Measurements from ENCODE around the gene NINJ1. TPM values are rescaled to one million over a fixed set of nuclear protein-coding genes. Genes with fewer than 3 reads are reported as not detected.
A peak's percentile ranks its signal among the peaks of the same experiment; 100 is the strongest.

Gene NINJ1
- total RNA-seq, 1 experiment from 2014 or later = 71.0 TPM

DNA sequence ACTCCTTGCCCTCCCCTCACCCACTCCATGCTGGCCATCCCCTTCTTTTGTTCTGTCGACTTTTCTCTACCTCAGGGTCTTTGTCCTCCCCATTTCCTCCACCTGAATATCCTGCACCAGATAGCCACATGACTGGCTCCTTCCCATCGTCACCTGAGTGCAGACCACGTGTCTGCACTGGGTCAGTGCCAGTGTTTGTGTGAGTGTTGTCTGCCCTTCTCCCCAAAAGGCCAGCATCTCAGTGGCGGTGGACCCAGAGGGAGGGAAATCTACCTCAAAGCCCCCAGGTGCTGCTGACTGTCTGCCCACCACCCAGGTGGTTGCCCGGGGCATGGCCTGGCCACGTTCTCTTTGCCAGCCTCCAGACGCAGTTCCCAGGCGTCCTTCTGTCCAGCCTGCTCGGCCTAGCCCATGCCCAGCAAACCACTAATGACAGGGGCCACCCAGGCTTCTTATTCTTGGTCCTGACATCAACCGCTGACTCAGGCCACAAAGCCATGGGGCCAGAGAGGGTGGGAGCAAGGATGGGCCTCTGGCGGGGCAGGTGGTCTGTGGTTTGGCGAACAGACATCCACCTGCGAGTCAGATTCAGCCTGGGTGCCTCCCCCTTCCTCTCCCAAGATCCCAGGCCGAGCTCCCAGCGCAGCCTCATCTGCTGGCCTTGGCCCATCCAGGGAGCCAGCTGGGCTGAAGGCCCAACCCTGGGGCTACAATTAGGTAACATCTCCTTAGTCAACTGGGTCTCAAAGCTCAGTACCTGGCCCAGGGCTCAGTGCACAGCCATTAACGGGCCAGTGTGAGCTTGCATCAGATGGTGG lies 5.5 kb upstream of the NINJ1 start:
- no peaks in the 10 kb centered on the region for H3K36me3 ChIP-seq
- H3K9me3 ChIP-seq = no peaks in the 10 kb centered on the region
- no peaks in the 10 kb centered on the region for H3K27me3 ChIP-seq
- H3K4me3 ChIP-seq = no peak overlapping the region
- peak; percentile 50 for DNase-seq

DNA sequence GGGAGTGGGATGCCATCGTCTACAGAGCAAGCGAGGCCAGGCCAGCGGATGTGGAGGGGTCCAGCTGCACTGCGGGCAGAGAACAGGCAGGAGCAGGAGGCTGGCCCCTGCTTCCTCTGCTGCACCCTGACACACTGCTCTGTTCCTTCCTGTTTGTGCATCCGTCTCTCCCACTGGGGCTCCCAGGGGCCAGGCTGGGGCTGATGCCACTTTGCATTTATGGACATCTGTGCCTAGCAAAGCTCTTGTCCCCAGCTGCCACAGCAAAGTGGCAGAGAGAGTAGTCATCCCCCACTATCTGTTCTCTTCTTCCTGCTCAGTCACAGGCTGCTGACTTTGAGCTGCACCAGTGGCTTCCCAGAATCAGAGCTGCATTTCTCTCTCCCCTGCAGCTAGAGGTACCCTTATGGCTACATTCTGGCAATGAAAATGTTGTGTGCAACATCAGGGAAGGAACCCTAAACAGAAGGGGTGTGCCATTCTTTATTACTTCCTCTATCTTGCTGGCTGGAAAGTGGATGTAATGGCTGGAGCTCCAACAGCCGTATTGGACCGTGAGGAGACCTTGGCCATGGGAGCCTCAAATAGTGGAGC lies 4.2 kb upstream of the NINJ1 start:
- Histone ChIP-seq H3K9me3 (no peaks in the 10 kb centered on the region), H3K27me3 (no peaks in the 10 kb centered on the region), H3K4me3 (no peak overlapping the region), H3K36me3 (no peaks in the 10 kb centered on the region)
- DNase-seq = no peak

DNA sequence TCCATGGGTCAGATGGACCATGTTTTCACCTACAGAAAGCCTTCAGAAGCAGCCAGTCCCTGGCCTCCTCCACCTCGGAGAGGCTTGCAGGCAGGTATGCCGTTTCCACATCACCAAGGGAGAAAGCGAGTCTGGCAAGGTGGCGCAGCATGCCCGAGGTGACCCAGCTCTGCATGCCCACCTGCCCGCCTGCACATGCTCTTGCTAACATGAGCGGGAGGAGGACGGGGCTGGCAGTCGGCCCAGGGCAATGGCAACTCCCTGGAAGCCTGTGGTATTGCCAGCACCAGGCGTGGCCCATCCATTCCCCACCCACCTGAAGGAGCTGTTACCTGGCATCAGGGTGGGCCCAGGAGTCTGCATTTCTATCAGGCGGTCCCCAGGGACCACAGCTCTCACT lies 3.3 kb upstream of the NINJ1 start:
- Histone ChIP-seq H3K27me3 (no peaks in the 10 kb centered on the region), H3K36me3 (0 out of 2 replicates have a peak, but pooled peaks cover under 1% of the 10 kb centered on the region), H3K4me3 (no peak overlapping the region), H3K9me3 (no peaks in the 10 kb centered on the region)
- DNase-seq = no peak

DNA sequence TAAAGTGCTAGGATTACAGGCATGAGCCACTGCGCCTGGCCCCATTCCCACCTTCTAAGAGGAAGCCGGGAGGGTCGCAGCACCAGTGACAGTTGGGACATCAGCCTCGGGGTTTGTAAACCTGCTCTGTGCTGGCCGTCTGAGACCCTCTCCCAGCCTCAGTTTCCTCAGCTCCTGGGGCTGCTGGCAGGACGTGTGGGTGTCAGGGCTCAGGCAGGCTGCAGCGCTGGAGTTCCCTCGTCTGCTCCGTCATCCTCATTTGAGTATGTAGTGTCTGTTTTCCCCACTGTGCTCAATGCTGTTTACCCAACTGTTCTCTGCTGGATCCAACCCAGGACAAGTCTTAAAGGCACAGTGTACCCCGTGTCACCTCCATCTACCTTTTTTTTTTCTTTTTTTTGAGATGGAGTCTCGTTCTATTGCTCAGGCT lies 2.0 kb upstream of the NINJ1 start:
- Histone ChIP-seq H3K4me3 (no peak overlapping the region), H3K27me3 (no peaks in the 10 kb centered on the region), H3K9me3 (no peaks in the 10 kb centered on the region), H3K36me3 (peaks cover 4% of the 10 kb centered on the region; the same call in 1 of the 2 replicates)
- DNase-seq = no peak

DNA sequence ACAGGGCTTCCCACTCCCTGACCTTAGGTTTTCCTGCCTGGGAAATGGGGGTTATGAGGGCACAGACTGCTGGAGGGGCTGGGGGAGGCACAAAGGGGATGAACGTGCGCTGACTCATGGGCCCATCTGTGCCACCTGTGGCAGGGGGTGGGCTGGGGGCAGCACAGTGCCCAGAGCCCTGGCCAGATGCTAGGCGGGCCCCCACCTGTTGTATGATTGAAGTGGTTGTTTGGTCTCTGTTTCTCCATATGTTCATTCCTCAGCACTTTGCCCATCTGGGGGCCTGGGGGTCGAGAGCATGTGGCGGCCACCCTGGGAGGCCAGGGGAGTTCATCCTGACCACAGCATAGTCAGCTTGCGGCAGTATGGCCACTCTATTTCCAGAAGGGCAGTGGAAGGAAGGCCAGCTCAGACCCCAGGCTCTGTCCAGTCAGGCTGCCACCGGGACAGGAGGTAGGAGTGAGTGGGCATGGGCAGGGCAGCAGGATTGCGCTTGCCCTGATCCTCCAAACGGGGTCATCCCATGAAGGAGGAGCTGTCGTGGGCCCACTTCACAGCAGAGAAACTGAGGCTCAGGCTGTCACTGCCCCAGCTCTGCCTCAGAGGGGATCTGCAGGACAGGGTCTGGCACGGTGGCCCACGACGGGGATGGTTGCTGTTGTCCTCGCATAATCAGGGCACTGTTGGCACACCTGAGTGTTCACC lies 841 bp upstream of the NINJ1 start:
- H3K9me3 ChIP-seq = no peaks in the 10 kb centered on the region
- no peak for DNase-seq
- peak overlapping the region; percentile 90 for H3K4me3 ChIP-seq
- H3K27me3 ChIP-seq = no peaks in the 10 kb centered on the region
- H3K36me3 ChIP-seq = peaks cover 5% of the 10 kb centered on the region; the same call in 1 of the 2 replicates

DNA sequence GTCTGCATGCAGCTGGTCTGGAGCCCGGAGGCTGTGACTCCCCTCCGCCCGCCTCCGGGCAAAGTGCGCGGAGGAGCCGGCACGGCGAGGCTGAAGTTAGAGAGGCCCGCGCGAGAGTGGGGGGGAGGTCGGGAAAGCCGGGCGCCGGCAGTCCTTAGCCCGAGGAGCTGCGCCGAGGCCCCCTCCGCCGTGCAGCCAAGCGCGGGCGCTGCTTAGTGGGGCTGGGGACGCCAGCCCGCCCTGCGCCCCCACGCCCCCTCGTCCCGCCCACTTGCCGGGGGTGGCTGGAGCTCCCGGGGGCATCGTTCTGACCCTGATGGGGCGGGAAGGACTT lies 403 bp downstream of the NINJ1 start:
- no peaks in the 10 kb centered on the region for H3K27me3 ChIP-seq
- peak; percentile 86 for DNase-seq
- no peaks in the 10 kb centered on the region for H3K9me3 ChIP-seq
- H3K4me3 ChIP-seq = peak overlapping the region; percentile 90
- H3K36me3 ChIP-seq = peaks cover 5% of the 10 kb centered on the region; the same call in 1 of the 2 replicates

DNA sequence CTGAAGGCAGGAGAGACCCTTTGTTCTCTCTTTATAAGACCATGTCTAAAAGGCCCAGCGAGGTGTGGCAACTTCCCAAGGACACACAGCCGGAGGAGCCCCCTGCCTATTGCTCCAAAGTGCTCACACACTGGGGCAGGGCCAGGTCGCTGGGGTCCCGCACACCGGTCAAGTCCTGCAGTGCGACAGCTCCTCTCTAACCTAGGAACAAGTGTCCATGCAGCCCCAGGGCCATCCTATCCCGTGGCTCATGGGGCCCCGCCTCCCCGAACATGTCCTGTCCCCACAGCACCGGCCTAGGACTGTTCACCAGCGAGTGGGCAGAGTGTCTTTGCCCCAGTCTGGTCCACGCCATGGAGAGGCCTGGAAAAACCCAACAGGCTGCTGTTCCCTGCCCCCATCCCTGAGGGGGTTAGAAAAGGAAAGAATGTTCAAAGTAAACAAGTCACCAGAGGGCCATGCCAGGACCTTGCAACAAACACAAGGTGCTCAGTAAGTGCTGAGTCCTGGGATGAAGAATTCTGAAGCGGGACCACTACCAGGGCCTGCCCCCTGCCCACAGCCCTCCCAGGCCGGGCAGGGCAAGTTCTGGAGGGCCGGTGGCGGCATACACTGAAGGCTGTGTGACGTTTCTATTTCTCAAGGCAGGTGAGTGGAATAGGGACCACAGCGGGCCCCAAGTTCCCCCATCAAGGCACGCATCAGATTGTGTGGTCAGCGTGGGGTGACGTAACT lies 938 bp downstream of the NINJ1 start:
- H3K36me3 ChIP-seq = peaks cover 5% of the 10 kb centered on the region; the same call in 1 of the 2 replicates
- H3K9me3 ChIP-seq = no peaks in the 10 kb centered on the region
- peak; percentile 44 for DNase-seq
- no peaks in the 10 kb centered on the region for H3K27me3 ChIP-seq
- H3K4me3 ChIP-seq = peak overlapping the region; percentile 90

DNA sequence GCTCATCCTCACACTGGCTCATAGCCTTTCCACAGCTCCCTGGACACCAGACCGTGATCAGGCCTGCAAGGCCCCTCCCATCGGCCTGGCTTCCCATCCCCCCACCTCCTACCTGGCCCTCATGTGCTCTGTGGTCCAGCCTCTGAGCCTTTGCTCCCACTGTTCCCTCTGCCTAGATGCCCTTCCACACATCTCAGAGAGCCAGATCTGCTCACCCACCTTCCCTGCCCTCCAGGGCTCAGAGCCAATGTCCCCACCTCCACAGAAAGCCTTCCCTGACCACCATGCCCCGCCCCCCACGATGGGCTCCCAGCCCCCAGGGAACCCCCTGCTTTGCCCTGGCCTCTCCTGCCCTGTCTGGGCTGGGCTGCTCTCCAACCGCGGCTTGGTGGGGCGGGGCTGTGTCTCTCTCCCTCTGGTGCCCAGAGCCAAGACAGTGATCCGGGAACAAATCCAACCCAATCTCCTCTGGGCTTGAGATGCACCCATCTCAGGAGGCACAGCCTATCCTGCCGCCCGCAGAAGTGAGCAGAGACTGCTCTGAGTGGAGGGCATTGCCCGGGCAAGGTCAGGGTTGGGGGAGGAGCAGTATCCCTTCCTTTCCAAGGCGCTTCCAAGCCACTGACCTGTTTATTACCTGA lies 1.6 kb downstream of the NINJ1 start:
- peak overlapping the region; percentile 90 for H3K4me3 ChIP-seq
- peaks cover 5% of the 10 kb centered on the region; the same call in 1 of the 2 replicates for H3K36me3 ChIP-seq
- H3K27me3 ChIP-seq = no peaks in the 10 kb centered on the region
- peak; percentile 89 for DNase-seq
- H3K9me3 ChIP-seq = no peaks in the 10 kb centered on the region

DNA sequence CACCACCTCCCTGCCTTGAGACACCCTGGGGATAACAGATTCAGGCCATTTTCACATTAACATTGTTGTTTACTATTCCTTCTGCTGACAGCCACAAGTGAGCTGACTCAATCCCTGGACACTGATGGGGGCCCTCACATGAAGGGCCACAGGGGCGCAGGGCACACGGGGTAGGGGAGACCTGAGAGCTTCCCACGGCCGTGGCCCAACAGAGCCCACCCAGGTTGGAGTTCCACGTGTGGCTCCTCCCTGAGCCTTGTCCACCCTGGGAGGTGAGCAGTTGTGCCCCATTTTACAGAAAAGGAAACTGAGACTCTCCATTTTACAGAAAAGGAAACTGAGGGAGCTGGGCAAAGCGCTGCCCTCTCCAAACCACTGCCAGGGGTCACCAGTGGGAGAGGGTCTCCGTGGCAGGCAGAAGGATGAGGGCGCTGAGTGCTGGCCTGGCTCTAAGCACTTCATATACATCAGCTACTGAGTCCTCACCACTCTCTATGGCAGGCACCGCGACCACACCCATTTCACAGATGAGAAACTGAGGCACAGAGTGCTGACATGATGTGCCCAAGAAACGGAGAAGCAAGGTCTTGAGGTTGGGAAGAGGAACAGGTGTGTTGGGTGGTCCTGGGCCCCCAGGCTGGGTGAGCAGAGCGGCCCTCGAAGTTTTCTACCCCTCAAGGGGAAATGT lies 2.3 kb downstream of the NINJ1 start:
- H3K36me3 ChIP-seq = peaks cover 5% of the 10 kb centered on the region; the same call in 1 of the 2 replicates
- no peaks in the 10 kb centered on the region for H3K27me3 ChIP-seq
- no peaks in the 10 kb centered on the region for H3K9me3 ChIP-seq
- DNase-seq = no peak
- no peak overlapping the region for H3K4me3 ChIP-seq

DNA sequence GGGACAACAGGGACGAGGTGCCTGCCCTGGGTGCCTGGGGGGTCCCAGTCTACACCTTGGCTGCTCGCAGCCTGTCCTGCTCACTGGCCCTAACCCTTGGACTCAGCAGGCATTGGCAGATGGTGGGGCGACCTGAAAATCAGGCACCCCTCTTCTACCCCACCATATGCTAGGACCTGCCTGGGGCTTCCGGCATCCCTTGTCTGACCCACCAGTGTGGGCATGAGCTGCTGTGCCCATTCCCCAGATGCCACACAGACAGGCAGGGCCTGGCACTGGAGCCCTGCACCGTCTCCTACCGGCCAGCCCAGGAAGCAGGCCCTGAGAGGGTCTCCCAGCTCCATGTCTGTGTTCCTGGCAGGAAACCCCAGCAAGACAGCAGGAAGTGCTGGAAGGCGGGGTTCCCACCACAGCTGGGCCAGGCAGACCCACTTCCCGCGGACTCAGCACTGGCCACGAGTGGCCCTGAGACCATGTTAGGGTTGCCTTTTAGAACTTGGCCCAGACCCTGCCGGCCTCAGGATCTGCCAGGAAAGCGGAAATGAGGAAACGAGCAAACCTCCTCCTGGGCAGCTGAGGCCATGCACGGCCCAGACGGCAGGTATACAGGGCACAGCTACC lies 3.1 kb downstream of the NINJ1 start:
- no peaks in the 10 kb centered on the region for H3K9me3 ChIP-seq
- H3K4me3 ChIP-seq = no peak overlapping the region
- DNase-seq = no peak
- peaks cover 5% of the 10 kb centered on the region; the same call in 1 of the 2 replicates for H3K36me3 ChIP-seq
- H3K27me3 ChIP-seq = no peaks in the 10 kb centered on the region

DNA sequence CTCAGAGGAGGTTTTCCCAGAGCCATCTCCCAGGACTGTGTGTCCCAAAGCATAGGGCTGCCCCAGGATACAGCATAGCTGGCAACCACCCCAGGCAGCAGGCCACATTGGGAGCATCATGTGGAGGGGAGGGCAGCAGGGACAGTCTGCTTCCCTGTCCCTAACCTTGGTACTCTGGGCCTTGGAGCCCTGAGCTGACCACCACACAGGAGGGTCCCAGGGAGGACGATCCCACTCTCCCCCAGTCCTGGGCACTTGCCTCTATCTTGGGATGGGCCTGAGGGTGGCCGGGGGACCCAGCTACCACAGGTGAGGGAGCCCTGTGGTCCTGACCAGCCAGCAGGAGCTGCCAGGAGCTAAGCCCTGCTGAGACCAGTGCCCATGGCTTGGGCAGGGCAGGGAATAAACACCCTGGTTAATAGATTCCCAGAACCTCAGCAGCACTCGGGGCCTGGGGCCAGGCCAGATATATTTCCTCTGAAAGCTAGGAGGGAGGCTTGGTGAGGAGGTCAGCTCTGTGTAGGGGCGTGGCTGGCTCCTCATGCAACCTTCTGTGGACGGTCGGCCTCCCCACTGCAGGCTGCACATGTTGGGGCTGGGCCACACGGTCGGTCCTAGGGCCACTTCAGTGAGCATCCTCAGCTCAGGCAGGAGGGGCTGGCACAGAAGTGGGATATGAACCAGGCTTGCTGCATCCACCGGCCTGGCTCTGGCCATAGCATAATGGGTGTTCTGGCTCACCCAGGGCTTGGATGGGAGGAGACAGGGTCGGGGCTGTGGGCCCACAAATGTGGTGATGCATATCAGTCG lies 4.2 kb downstream of the NINJ1 start:
- DNase-seq = no peak
- H3K27me3 ChIP-seq = no peaks in the 10 kb centered on the region
- no peaks in the 10 kb centered on the region for H3K9me3 ChIP-seq
- peaks cover 12% of the 10 kb centered on the region for H3K36me3 ChIP-seq
- H3K4me3 ChIP-seq = no peak overlapping the region

DNA sequence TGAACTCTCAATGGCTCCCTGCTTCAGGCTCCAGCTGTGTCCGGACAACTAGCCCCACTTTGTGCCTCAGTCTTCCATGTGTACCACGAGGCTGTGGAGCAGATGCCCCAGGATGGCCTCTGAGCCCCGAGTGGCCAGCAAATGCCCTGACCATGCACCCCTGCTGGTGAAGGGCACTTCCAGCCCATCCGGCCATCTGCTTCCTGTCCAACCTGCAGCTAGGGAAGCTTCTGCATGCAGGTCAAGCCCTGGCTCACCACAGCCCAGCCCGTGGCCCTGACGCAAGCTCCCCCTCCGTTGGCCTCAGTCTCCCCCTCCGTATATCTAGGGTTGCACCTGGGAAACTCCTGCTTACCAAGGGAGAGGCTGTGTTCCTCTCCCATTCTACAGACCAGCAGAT lies 4.8 kb downstream of the NINJ1 start:
- DNase-seq = no peak
- no peaks in the 10 kb centered on the region for H3K27me3 ChIP-seq
- H3K36me3 ChIP-seq = peaks cover 14% of the 10 kb centered on the region
- no peak overlapping the region for H3K4me3 ChIP-seq
- no peaks in the 10 kb centered on the region for H3K9me3 ChIP-seq

DNA sequence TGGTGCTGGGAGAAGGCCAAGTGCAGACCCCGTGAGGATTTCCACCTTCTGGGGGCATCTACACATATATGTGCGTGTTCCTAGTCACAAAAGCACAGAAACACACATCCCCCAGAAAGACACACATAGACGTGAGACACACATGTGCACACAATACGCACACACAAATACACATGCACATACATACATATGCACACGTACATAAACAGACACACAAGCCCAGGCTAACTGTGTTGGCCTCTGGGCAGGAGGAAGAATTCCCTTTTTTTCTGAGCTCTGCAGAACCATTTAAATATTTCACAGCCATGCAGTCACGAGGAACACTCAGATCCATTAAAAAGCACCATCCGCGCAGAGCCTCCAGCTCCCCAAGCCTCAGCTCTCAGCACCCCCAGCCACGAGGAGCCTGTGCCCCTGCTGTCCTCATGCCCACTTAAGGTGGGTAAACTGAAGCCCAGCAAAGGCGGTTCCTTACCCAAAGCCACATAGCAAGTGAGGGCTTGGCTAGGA lies 5.3 kb downstream of the NINJ1 start:
- Histone ChIP-seq H3K36me3 (peaks cover 14% of the 10 kb centered on the region), H3K9me3 (no peaks in the 10 kb centered on the region), H3K27me3 (no peaks in the 10 kb centered on the region), H3K4me3 (no peak overlapping the region)
- no peak for DNase-seq

DNA sequence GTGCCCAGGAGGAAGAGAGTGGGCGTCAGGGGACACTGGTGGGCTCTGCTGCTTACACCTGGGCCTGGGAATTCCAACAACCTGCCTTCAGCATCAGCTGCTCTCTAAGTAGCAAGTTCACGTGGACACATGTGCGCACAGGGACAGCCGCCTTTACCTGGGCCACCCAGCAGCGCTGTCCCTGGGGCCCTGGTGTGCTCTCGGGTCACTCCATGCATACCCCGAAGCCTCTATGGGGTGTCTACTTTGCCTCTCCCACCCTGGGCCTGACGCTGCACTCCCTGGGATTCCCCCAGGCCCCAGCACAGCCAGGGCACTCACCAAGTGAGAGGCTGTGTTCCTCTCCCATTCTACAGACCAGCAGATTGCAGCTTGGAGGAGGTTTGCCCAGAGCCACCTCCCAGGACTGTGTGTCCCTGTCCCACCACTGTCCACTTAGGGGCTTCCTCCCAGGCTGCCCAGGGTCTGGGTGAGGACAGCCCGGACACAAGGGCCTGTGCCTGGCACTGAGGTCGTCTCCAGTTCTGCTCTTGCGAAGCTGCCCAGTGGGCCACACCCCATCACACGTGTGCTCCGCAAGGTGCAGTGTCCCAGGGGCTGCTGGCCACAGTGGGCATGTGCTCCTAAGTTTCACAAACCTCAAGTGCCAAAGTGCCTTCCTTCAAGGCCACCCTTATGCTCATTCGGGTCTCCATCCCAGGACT lies 5.9 kb downstream of the NINJ1 start:
- no peak overlapping the region for H3K4me3 ChIP-seq
- no peak for DNase-seq
- no peaks in the 10 kb centered on the region for H3K27me3 ChIP-seq
- H3K36me3 ChIP-seq = peaks cover 14% of the 10 kb centered on the region
- H3K9me3 ChIP-seq = no peaks in the 10 kb centered on the region

Data from MG63 (cell line).